GM18873 (cell line): ENCODE results near the gene OR52N5.

Source experiments
- ATAC-seq: cut with Tn5 transposase; IDR thresholded peaks from one replicate; pipeline ENCODE4 v1.9.1; 2021; ENCODE audit warnings: mild to moderate bottlenecking, moderate library complexity, moderate number of reproducible peaks; ENCODE audit not compliant: unreplicated experiment, low FRiP score

The OR52N5 gene

GRCh38 chr11:5783255-5783654 is at the start of gene OR52N5:
OR52N5 (minus strand) TSS chr11:5783355; CDS start chr11:5778634, 4,721 bp downstream.
- no peak for ATAC-seq

GRCh38 chr11:5831196-5831829 is 48.2 kb upstream of the OR52N5 start:
- ATAC-seq = no peak

GRCh38 chr11:5818245-5818886 is 35.2 kb upstream of the OR52N5 start:
- ATAC-seq = no peak

GRCh38 chr11:5815534-5815933 is 32.4 kb upstream of the OR52N5 start:
- ATAC-seq = no peak

GRCh38 chr11:5809905-5810795 is 27.0 kb upstream of the OR52N5 start:
- no peak for ATAC-seq

- no peak for ATAC-seq
These were observed 26.0 kb upstream of the OR52N5 start for GRCh38 chr11:5809122-5809519.

GRCh38 chr11:5808500-5809121 is 25.5 kb upstream of the OR52N5 start, which contains the start of gene OR52N2:
OR52N2 (plus strand) TSS chr11:5808924; CDS start chr11:5820336, 11,412 bp downstream.
- peak; percentile 84 for ATAC-seq

GRCh38 chr11:5807580-5807979 is 24.4 kb upstream of the OR52N5 start:
- no peak for ATAC-seq

- ATAC-seq = no peak
These were observed 20.8 kb upstream of the OR52N5 start for GRCh38 chr11:5803982-5804381.

- ATAC-seq = no peak
These were observed 13.4 kb upstream of the OR52N5 start for GRCh38 chr11:5796541-5796940.

GRCh38 chr11:5791165-5791564 is 8.0 kb upstream of the OR52N5 start, which contains the start of gene OR52N1:
OR52N1 (minus strand) TSS chr11:5791265; CDS start chr11:5788816, 2,449 bp downstream.
- ATAC-seq = no peak

GRCh38 chr11:5767056-5767455 is 16.1 kb downstream of the OR52N5 start:
- ATAC-seq = no peak

GRCh38 chr11:5753943-5754342 is 29.2 kb downstream of the OR52N5 start, which contains the start of gene OR52N4:
OR52N4 (plus strand) TSS chr11:5754243; CDS start chr11:5754741, 498 bp downstream.
- ATAC-seq = no peak

- ATAC-seq = no peak
These were observed 33.3 kb downstream of the OR52N5 start for GRCh38 chr11:5749836-5750235.

GRCh38 chr11:5746614-5747013 is 36.5 kb downstream of the OR52N5 start:
- no peak for ATAC-seq

GRCh38 chr11:5738431-5738830 is 44.7 kb downstream of the OR52N5 start:
- no peak for ATAC-seq

- ATAC-seq = no peak
These were observed 45.3 kb downstream of the OR52N5 start for GRCh38 chr11:5737670-5738392.

- ATAC-seq = no peak
These were observed 46.1 kb downstream of the OR52N5 start for GRCh38 chr11:5737091-5737490.

GRCh38 chr11:5736396-5736795 is 46.8 kb downstream of the OR52N5 start, which contains the start of gene OR56B1:
OR56B1 (plus strand) TSS chr11:5736448; CDS start chr11:5736517, 69 bp downstream.
- ATAC-seq = no peak

- no peak for ATAC-seq
These were observed 55.5 kb downstream of the OR52N5 start for GRCh38 chr11:5727691-5728090.
